HUDEP-2 (cell line): Measurements from ENCODE around the gene MEX3A.
"Not testable (repeated sequence)": the region's sequence is repeated elsewhere in the genome, so short reads cannot be mapped to it uniquely, and the experiment has no call there.

ENCODE experiments used
- DNase-seq, 76 experiments: peaks; one replicate each; lab custom pipeline; 2025; ENCODE audit not compliant: unreplicated experiment in 76 of 76; lab: John Stamatoyannopoulos, UW

The MEX3A gene

DNA sequence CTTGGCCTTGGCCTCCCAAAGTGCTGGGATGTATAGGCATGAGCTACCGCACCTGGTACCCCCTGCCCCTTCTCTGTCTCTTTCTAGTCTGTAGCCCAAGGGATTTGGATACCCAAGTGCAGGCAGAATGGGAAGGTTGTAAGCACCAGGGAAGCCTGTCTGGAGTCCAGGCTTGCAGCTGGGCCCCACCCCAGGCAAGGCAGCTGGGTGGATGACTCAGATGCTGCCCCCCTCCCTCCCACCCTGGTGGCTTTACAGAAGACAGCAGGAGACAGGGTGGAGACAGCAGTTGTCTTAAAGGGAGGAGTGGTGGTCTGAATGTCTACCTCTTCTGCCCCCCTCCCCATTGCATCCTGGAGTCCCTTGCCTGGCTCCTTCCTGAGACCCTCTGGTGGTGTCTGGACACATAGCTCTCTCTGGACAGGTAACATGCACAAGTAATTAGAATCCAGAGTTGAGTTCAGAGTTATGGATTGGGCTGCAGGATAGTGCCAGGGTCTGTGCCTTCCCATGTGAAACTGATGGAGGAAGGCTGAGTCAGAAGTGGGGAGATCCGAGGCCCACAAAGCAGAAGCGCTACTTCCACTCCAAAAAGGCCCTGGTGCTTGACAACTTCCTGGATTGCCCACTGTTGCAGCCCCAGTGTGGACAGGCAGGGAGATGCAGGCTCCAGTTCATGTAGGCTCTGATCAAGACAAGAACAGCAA is 37.4 kb upstream of the MEX3A start:
- DNase-seq: peak in 50 of 76 experiments; percentile 16 to 65 (median 42)

DNA sequence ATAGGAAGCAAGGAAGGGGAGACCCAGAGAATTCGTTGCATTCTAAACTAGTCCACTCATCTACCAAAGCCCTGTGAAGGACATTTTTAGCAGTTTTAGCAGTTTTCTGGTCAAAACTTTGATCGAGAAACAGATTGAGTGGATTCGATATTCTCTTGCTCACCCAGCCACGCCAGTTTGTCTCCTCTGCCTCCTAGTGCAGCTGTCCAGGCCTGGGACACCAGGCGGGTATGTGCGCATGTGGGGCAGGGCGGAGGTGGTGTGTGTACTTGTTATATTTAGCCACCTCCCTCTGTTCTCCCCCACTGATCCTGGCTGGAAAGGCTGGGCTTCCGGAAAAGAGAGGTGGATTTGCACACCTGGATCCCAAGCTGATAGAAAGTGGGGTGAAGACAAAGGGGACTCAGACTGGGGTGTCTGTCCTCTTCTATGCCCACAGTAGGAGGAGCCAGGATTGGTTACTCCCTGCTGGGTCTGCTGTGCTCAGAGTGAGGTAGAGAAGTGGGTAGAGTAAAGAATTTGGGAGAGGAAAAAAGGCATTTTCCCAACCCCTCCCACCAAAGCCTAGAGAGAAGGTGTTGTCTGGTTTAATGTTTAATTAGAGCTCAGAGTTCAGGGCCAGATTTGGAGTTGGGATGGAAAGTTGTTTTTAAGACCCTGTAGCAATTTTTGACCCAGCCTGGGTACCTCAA is 36.1 kb upstream of the MEX3A start:
- peak in 22 of 76 experiments; percentile 9 to 43 (median 20) for DNase-seq

DNA sequence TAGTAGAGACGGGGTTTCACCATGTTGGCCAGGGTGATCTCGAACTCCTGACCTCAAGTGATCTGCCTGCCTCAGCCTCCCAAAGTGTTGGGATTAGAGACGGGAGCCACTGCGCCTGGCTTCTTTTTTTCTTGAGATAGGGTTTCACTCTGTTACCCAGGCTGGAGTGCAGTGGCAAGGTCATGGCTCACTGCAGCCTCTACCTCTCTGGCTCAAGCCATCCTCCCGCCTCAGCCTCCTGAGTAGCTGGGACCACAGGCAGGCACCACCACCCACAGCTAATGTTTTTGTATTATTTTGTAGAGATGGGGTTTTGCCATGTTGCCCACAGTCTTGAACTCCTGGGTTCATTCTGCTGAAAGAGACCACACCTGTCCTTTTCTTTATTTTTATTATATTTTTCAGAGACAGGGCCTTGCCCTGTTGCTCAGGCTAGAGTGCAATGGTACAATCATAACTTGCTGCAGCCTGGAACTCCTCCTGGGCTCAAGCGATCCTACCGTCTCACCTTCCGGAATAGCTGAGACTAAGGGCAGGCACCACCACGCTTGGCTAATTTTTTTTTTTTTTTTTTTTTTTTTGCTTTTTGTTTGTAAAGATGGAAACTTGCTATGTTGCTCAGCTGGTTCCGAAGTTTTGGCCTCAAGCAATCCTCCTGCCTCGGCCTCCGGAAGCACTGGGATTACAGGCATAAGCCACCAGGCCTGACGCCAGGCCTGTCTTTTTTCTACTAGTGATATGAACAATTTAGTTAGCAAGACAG is 35.3 kb upstream of the MEX3A start:
- no peak for DNase-seq

DNA sequence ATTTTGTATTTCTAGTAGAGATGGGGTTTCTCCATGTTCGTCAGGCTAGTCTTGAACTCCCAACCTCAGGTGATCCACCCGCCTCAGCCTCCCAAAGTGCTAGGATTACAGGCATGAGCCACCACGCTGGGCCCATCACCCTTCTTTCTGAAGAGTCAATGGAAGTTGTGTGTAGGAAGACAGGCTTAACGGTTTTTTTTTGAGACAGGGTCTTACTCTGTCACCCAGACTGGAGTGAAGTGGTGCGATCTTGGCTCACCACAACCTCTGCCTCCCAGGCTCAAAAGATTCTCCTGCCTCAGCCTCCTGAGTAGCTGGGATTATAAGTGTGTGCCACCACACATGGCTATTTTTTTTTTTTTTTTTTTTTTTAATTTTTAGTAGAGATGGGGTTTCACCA is 34.5 kb upstream of the MEX3A start:
- DNase-seq: not testable (repeated sequence)

DNA sequence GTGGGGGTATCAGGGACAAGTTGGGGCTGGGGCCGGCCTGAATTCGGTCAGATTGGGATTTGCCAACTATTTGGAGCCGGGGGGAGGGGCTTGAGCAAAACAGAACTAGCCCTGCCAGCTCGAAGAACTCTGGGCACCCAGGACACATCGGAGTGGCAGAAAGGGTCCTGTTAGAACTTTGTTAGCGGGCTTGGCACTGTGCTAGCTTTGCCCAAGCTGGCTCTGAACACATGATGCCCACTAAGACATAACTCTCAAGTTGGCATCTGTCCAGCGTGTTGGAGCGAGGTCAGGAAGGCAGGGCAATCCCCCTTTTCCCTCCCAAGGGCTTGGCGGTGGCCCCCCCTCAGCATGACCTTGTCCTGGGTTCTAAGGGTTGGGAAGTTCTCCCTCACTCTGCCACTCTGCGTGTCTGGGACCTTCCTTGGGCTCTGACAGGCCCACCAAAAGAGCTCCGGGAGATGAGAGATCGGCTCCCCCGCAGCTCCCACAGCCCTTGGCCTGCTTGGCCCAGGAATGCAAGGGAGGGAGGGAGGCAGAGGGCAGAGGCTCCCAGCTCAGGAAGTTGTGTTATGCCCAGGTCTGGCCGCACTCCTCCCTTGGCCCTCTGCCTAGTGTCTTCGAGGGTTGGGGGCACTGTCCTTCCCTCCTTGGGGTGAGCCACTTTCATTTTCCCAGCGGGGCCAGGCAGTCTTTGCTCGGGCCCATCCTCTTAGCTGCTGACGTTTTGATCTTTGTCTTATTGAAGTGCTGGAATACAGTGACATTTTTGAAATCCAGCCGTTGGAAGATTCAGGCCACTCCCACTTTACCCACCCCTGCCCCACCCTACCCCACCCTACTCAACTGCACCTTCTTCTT is 33.5 kb upstream of the MEX3A start:
- DNase-seq: peak in 55 of 76 experiments; percentile 18 to 67 (median 41)

DNA sequence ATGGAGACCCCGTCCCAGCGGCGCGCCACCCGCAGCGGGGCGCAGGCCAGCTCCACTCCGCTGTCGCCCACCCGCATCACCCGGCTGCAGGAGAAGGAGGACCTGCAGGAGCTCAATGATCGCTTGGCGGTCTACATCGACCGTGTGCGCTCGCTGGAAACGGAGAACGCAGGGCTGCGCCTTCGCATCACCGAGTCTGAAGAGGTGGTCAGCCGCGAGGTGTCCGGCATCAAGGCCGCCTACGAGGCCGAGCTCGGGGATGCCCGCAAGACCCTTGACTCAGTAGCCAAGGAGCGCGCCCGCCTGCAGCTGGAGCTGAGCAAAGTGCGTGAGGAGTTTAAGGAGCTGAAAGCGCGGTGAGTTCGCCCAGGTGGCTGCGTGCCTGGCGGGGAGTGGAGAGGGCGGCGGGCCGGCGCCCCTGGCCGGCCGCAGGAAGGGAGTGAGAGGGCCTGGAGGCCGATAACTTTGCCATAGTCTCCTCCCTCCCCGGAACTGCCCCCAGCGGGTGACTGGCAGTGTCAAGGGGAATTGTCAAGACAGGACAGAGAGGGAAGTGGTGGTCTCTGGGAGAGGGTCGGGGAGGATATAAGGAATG is 32.8 kb upstream of the MEX3A start:
- DNase-seq: peak in 28 of 76 experiments; percentile 5 to 60 (median 34)

DNA sequence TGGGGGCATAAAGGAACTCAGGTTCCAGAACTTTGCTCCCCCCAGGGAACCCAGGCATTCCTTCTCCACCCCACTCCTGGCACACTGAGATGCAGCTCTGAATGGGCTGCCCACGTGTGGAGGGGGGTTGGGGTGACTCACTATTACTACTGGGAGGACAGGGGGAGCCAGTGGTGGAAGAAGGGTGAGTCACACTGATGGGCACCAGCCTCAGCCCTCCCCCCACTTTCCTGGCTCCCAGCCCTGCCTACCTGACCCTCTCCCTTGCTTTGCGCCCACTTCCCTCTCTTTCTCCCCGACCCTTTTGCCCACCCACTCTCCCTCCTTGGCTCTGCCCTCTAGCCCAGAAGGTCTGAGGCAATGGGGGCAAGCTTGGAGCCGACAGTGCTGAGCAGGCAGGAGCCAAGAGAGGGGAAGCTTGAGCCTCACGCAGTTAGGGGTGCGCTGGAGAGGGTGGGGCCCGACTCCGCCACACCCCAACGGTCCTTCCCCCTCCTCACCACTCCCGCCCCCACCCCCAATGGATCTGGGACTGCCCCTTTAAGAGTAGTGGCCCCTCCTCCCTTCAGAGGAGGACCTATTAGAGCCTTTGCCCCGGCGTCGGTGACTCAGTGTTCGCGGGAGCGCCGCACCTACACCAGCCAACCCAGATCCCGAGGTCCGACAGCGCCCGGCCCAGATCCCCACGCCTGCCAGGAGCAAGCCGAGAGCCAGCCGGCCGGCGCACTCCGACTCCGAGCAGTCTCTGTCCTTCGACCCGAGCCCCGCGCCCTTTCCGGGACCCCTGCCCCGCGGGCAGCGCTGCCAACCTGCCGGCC is 32.0 kb upstream of the MEX3A start, which contains the start of gene LMNA:
Gene LMNA (plus strand): TSS at position 611 of the 818 bp plus-strand sequence. CDS start 208 bp downstream, outside the sequence.
- peak in 74 of 76 experiments; percentile 67 to 97 (median 89) for DNase-seq

DNA sequence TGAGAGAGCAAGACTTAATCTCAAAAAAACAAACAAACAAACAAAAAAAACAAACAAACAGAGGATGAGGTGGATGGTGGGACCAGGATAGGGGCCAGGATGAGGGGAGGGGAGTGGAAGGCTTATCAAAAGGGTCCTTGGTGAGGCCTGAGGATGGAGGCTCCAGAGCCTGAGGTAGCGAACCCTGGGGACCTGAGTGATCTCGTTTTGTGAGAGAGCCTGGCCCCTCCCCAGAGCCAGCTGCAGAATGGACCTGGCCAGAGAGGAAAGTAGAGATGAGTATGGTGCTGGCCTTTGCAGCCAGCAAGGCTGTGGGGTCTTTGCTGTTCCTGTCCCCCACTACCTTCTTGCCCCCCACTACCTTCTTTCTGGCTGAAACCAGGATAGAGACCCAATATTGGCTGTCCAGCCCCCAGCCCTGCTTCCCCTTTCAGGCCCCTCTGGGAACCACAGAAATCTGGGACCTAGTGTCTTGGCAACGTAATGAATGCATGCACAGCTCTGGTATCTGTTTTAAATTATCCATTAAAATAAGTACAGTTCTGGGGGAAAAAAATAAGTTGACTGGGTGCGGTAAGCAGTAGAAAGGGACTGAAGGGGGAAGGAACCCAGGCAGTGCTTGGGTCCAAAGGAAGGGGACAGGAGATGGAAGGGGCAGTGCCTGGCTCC is 31.2 kb upstream of the MEX3A start:
- no peak for DNase-seq

DNA sequence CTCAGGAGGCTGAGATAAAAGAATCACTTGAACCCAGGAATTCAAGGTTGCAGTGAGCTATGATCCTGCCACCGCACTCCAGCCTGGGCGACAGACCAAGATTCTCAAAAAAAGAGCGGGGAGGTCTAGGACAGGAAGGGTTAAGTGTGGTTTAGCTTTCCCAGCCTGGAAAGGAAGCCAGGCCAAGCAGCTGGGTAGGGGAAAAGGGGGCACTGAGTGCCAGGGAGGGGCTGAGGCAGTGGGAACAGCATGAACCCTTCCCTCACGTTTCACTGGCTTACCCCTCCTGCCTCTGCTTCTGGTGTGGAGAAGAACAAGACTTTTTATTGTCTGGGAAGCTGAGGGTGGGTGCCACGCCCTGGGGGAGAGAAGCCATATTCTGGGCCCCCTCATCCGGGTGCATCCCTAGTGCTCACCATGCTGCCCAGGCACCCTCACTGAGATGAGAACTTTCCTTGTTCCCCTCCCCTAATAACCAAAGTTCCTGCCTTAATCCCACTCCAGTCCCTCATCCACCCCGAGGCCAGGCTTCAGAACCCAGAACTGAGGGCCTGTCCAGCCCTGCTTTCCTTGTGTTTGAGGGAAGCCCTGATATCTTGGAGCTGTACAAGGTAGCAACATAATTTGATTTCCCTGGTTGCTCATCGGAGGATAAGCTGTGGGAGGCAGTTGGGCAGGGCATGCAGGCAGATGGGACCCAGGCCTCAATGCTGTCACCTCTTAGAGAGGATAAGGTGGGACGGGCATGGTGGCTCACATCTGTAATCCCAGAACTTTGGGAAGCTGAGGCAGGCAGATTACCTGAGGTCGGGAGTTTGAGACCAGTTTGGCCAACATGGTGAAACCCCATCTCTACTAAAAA is 30.2 kb upstream of the MEX3A start:
- DNase-seq: no peak

DNA sequence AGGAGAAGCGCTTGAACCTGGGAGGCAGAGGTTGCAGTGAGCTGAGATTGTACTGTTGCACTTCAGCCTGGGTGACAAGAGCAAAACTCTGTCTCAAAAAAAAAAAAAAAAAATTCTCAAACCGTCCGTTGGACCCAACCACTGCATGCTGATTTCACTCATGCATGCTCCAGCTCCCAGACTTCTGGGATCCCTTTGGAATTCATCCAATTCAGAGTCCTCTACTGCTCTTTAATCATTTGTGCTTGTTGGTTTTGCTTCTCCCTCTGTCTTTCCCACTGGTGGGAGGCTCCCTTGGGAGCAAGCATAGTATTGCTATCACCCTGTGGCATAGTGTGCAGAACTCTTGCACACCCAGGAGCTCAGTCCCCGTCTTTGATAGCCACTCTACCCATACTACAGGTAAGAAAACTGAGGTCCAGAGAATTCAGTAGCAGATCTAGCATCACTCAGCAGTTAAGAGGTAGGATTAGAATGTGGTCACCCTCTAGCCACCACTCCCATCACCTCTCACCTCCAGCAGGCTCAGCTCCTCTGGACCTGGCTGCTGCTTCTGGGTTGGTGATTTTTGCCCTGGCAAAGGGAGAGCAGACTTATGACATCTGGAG is 29.2 kb upstream of the MEX3A start:
- no peak for DNase-seq

DNA sequence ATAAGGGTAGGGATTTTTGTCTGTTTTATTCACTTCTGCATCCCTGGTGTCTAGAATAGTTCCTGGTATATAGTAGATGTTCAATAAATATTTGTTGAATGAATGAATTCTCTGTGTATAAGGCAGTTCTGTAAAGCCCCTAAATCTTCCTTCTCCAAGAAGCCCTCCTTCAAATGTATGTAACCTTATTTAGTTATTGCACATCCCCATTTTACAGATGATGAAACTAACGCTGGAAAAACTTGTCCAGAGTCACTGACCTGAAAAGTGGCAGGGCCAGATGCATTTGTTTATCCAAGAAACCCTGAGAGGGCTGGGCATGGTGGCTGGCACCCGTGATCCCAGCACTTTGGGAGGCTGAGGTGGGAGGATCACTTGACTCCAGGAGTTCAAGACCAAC is 28.0 kb upstream of the MEX3A start:
- no peak for DNase-seq

DNA sequence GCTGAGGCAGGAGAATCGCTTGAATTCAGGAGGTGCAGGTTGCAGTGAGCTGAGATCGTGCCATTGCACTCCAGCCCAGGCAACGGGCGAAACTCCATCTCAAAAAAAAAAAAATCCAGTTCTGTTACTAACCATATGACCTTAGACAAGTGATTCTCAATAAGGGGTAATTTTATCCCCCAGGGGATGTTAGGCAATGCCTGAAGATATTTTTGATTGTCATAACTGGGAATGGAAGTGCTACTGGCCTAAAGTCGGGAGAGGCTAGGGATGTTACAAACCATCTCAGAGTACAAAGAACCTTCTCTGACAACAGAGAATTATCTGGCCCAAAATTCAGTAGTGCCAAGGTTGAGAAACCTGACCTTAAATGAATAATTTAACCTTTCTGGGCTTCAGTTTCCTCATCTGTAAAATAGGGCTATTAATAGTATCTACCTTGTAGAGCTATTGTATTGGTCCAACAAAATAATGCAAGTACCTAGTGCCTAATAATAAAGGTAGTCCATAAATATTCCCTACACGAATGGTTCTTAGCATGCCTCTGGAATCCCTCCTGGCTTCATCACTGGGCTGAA is 26.5 kb upstream of the MEX3A start:
- no peak for DNase-seq

DNA sequence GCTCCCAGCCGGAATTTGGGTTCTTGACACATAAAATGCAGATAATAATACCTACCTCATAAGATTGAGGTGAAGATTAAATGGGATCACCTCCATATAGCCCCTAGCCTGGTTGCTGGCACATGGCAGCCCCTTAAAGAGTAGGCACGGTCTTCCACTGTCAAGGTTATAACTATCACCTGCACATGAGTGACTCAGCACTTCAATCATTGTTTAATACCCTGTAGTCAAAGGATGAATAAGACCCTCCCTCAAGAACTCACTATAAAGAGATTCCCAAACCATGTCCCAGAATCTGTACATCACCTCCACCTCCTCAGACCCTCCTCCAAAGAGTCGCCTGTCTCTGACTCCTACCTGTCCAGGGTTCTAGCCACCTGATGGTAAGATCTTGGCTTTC is 25.8 kb upstream of the MEX3A start:
- no peak for DNase-seq

DNA sequence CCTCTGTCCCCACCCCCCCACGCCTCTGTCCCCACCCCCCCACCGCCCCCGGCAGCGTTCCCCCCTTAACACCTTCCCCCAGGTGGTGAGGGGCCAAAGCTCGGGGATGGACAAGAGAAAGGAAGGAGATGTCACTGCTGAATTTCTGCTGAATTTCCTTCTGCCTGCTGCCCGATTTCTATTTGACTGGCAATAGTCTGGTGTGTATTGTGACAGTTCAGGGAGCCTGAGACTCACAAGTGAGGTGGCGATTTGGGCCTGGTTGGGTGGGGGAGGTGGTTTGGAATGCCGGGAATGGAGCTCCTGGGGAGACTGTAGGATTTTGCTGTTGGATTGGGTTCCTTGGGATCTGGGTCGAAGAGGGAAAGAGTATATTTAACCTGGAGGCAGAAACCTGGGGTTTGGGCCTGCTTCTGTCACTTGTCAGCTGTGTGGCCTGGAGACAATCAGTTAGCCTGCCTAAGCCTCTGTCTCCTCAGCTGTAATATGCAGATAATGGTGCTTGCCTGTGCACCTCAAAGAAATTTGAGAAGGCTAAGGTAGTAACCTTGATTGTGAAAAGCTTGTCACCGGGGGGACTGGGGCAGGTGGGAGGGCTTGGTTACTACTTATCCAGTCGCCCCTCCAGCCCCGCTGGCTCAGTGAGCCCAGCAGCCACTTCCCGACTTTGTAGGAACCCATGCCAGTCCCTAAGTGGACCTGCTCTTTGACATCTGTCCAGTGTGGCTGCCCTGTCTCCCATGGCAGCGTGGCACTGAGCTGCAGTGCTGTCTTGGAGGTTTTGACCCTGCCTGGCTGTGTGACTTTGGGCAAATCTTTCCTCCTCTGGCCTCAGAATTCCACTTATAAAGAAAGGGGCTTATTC is 24.6 kb upstream of the MEX3A start:
- DNase-seq: peak in 29 of 76 experiments; percentile 13 to 73 (median 33)

DNA sequence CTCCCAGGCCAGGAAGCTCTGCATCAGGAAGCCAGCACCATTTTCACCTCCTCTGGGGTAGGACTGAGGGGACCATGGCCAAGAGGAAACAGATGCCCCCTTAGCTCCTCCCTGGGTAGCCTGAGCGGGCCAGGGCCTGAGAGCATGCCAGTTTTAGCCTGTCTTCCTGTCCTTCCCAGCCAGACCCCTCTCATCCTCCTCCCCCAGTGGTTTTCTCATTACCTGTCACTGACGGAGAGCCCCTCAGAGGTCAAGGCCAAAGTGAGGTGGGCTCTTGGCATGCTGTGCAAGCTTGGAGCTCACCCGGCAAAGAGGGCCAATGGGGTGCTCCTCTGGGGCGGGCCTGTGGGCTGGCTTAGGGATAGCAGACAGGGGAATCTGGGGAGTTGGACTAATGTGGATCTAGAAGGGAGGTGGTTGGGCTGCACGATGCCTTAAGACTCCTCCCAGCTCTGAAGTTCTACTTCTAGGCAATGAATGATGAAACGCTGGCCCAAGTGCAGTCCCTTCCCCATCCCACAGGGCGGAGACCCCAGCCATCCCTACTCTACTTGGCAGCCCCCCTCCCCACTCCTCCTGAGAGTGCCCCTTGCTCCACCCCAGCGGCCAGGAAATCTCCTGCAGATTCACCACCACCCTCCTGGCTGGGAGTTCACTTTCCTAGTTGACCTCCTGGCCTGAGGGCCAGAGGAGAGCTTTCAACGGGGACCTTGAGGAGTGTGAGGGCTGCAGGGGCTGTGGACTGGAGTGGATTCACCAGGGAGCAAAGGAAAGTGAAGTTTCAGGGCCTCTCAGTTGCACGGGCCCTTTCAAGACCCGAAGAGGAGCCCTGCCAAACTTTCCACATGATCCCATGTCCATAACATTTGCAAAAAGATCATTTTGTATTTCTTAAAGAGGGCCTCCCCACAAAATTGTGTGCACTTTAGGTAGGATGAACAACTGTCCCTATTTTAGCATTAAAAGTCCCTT is 22.9 kb upstream of the MEX3A start:
- DNase-seq: peak in 19 of 76 experiments; percentile 10 to 47 (median 26)
